WERI-Rb-1 (cell line): Measurements from ENCODE around the gene PPP1R12A.

Source experiments
- DNase-seq: peaks from one replicate; pipeline ENCODE4 v3.0.0-alpha.2; 2020
- H3K27ac ChIP-seq: fragments of 250-450 bp; sonication (Bioruptor Pico); 2 replicates; pipeline ENCODE4 v1.5.1; 2020; ENCODE audit warnings: mild to moderate bottlenecking, moderate library complexity
- H3K27me3 ChIP-seq: fragments of 250-450 bp; sonication (Bioruptor Pico); 2 replicates; pipeline ENCODE4 v1.5.1; 2021; ENCODE audit warnings: mild to moderate bottlenecking, low read depth, moderate library complexity; ENCODE audit not compliant: insufficient read depth, severe bottlenecking
- H3K36me3 ChIP-seq: fragments of 250-450 bp; sonication (Bioruptor Pico); 2 replicates; pipeline ENCODE4 v1.5.1; 2020; ENCODE audit warnings: mild to moderate bottlenecking, moderate library complexity
- H3K4me3 ChIP-seq: 2 replicates; pipeline ENCODE4 v1.5.1; 2011; ENCODE audit warnings: low read depth, mild to moderate bottlenecking, control low read depth, low read length
- H3K9me3 ChIP-seq: fragments of 250-450 bp; sonication (Bioruptor Pico); 2 replicates; pipeline ENCODE4 v1.5.1; 2021; ENCODE audit warnings: mild to moderate bottlenecking, moderate library complexity; ENCODE audit not compliant: severe bottlenecking
- CTCF ChIP-seq: IDR thresholded peaks from 2 replicates; pipeline ENCODE4 v1.5.1; 2011; ENCODE audit warnings: low read depth, mild to moderate bottlenecking, control low read depth, inconsistent platforms, low read length

PPP1R12A gene

GRCh38 chr12:79975143-79975542 is 40.2 kb upstream of the PPP1R12A start:
- TF ChIP-seq CTCF, result no peak
- Histone ChIP-seq H3K27me3 (no peaks in the 10 kb centered on the region), H3K4me3 (no peak overlapping the region), H3K9me3 (no peaks in the 10 kb centered on the region), H3K36me3 (no peaks in the 10 kb centered on the region), H3K27ac (no peak overlapping the region)
- no peak for DNase-seq

- H3K27me3 ChIP-seq, result no peaks in the 10 kb centered on the region
- no peaks in the 10 kb centered on the region for H3K36me3 ChIP-seq
- no peak for TF ChIP-seq CTCF
- no peaks in the 10 kb centered on the region for H3K9me3 ChIP-seq
- H3K27ac ChIP-seq, result no peak overlapping the region
- no peak for DNase-seq
- no peak overlapping the region for H3K4me3 ChIP-seq
These were observed 38.9 kb upstream of the PPP1R12A start for GRCh38 chr12:79973801-79974200.

GRCh38 chr12:79964100-79964627 is 29.3 kb upstream of the PPP1R12A start:
- H3K9me3 ChIP-seq, result no peaks in the 10 kb centered on the region
- H3K4me3 ChIP-seq, result no peak overlapping the region
- no peak overlapping the region for H3K27ac ChIP-seq
- H3K36me3 ChIP-seq, result no peaks in the 10 kb centered on the region
- no peak for TF ChIP-seq CTCF
- no peak for DNase-seq
- H3K27me3 ChIP-seq, result no peaks in the 10 kb centered on the region

GRCh38 chr12:79961411-79961810 is 26.5 kb upstream of the PPP1R12A start:
- no peak for TF ChIP-seq CTCF
- no peak for DNase-seq
- Histone ChIP-seq H3K4me3 (no peak overlapping the region), H3K27ac (no peak overlapping the region), H3K36me3 (no peaks in the 10 kb centered on the region), H3K27me3 (no peaks in the 10 kb centered on the region), H3K9me3 (no peaks in the 10 kb centered on the region)

- Histone ChIP-seq H3K4me3 (no peak overlapping the region), H3K27ac (no peak overlapping the region), H3K9me3 (no peaks in the 10 kb centered on the region), H3K36me3 (no peaks in the 10 kb centered on the region), H3K27me3 (no peaks in the 10 kb centered on the region)
- no peak for DNase-seq
- TF ChIP-seq CTCF, result no peak
These were observed 24.6 kb upstream of the PPP1R12A start for GRCh38 chr12:79959484-79959883.

- no peak for DNase-seq
- Histone ChIP-seq H3K27me3 (no peaks in the 10 kb centered on the region), H3K36me3 (no peaks in the 10 kb centered on the region), H3K4me3 (no peak overlapping the region), H3K27ac (no peak overlapping the region), H3K9me3 (no peaks in the 10 kb centered on the region)
- TF ChIP-seq CTCF, result no peak
These were observed 22.0 kb upstream of the PPP1R12A start for GRCh38 chr12:79956896-79957295.
